GM23248 (cell line): ENCODE data around the gene CASP3. TPM values are rescaled to one million over a fixed set of nuclear protein-coding genes. Genes with fewer than 3 reads are reported as not detected.
"Not testable (repeated sequence)": the region's sequence is repeated elsewhere in the genome, so short reads cannot be mapped to it uniquely, and the experiment has no call there.

Experiments
- DNase-seq: peaks from one replicate; pipeline ENCODE4 v3.0.0-alpha.2; 2015
- H2AFZ ChIP-seq: fragments of 200-600 bp; sonication (generic); 2 replicates; pipeline ENCODE4 v1.6.1; 2016; ENCODE audit warnings: antibody characterized with exemption
- H3F3A ChIP-seq: fragments of 200-600 bp; sonication (generic); 2 replicates; pipeline ENCODE4 v1.6.1; 2016; ENCODE audit warnings: mild to moderate bottlenecking, antibody characterized with exemption, mixed run types; ENCODE audit not compliant: insufficient read depth
- H3K27ac ChIP-seq: fragments of 200-600 bp; sonication (generic); 2 replicates; pipeline ENCODE4 v1.5.1; 2016; ENCODE audit warnings: mild to moderate bottlenecking
- H3K27me3 ChIP-seq: fragments of 200-600 bp; sonication (generic); replicated peaks from 2 replicates; pipeline ENCODE4 v1.6.1; 2016; ENCODE audit warnings: mild to moderate bottlenecking; ENCODE audit not compliant: insufficient read depth
- H3K36me3 ChIP-seq: fragments of 200-600 bp; sonication (generic); 2 replicates; pipeline ENCODE4 v1.6.1; 2016; ENCODE audit warnings: low read depth, mild to moderate bottlenecking
- H3K4me1 ChIP-seq: fragments of 200-600 bp; sonication (generic); 2 replicates; pipeline ENCODE4 v1.6.1; 2016; ENCODE audit warnings: mild to moderate bottlenecking; ENCODE audit not compliant: insufficient read depth
- H3K4me2 ChIP-seq: fragments of 200-600 bp; sonication (generic); one replicate; pipeline ENCODE4 v1.6.1; 2016; ENCODE audit warnings: mild to moderate bottlenecking; ENCODE audit not compliant: unreplicated experiment
- H3K4me3 ChIP-seq: fragments of 200-600 bp; sonication (generic); 2 replicates; pipeline ENCODE4 v1.5.1; 2016; ENCODE audit warnings: mild to moderate bottlenecking
- H3K79me2 ChIP-seq: fragments of 200-600 bp; sonication (generic); 2 replicates; pipeline ENCODE4 v1.6.1; 2016; ENCODE audit warnings: mild to moderate bottlenecking; ENCODE audit not compliant: insufficient read depth
- H3K9ac ChIP-seq: fragments of 200-600 bp; sonication (generic); 2 replicates; pipeline ENCODE4 v1.6.1; 2016; ENCODE audit warnings: mild to moderate bottlenecking
- H3K9me2 ChIP-seq: fragments of 200-600 bp; sonication (generic); 2 replicates; pipeline ENCODE4 v1.6.1; 2016; ENCODE audit warnings: mixed run types, mild to moderate bottlenecking, moderate library complexity; ENCODE audit not compliant: insufficient read depth
- H3K9me3 ChIP-seq: fragments of 200-600 bp; sonication (generic); one replicate; pipeline ENCODE4 v1.6.1; 2017; ENCODE audit warnings: low read depth
- H4K20me1 ChIP-seq: fragments of 200-600 bp; sonication (generic); 2 replicates; pipeline ENCODE4 v1.6.0; 2016; ENCODE audit not compliant: insufficient read depth
- EZH2 ChIP-seq: fragments of 200-600 bp; sonication (generic); IDR thresholded peaks from 2 replicates; pipeline ENCODE4 v1.6.1; 2018; ENCODE audit warnings: antibody characterized with exemption, mild to moderate bottlenecking; ENCODE audit not compliant: insufficient read depth, poor library complexity, severe bottlenecking
- EZH2phosphoT487 ChIP-seq: fragments of 200-600 bp; sonication (generic); IDR thresholded peaks from 2 replicates; pipeline ENCODE4 v1.6.1; 2018; ENCODE audit warnings: antibody characterized with exemption, moderate library complexity, mild to moderate bottlenecking, low read depth; ENCODE audit not compliant: insufficient read depth
- WGBS, 2 experiments: methylation state at CpG; one replicate each; pipeline ENCODE4 v1.1.6; 2015 to 2017; ENCODE audit warnings: low lambda C conversion rate in 2 of 2, low coverage in 1 of 2; ENCODE audit errors: missing lambda C conversion rate in 2 of 2; 5-methylcytosine and 5-hydroxymethylcytosine counted together
- in situ Hi-C: fragments of 300-500 bp; cut with MboI; formaldehyde crosslinking; loops from 2 replicates; pipeline ENCODE4 v1.15.0; 2020
- polyA plus RNA-seq: library from polyadenylated mRNA; unstranded; fragments of >200 nt; fragmentation: Nextera tagmentation; extraction: Ambion mirVana; gene quantifications from 2 replicates; pipeline ENCODE4 v1.2.1, GENCODE V29; 2016
- total RNA-seq: library from RNA; depleted of rRNA; stranded (reverse); fragments of >200 nt; shearing (Covaris generic); gene quantifications from 2 replicates; pipeline ENCODE4 v1.2.3, GENCODE V29; 2014

Gene CASP3
- total and polyA plus RNA-seq, 2 experiments from 2014 or later, result 50.7 to 53.4 TPM

DNA sequence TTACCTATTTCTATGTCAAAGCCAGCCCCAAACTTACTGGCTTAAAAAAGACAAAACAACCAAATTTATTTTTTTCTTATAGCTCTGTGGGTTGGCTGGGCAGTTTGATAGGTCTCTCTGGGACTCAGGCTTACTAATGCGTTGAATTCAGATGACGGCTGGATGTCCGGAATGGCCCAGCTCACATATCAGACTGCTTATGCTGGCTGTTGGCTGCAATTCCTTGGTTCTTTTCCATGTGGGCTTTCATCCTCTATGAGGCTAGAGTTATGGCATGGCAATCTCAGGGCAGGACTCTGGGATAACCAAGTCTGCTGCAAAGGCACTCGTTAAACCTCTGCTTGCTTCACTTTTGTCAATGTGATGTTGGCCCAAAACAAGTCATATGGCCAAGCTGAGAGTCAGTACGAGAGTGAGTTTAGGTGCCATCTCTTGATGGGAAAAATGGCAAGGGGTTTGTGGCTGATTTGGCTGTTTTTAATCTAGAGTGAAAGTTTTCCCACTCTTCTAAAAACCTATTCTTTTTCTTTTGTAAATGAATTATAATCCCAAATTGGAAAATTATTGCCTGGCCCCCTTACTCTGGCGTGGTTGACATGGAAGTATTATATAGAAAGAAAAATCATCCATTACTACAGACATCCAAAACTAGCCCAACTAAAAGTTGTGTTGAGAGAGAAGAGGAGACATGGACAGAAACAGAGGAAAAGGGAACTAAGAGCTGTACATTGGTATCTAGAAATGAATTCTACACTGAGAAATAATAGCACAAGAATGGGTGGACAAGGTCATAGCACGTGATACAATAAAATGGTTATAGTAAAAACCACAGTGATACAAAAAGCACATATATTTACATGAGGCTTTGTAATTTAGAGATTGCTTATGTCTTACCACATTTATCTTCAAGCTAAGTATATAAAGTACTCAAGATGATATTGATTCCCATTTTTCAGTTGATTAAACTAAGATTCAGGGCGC lies 6.9 kb upstream of the CASP3 start:
- Histone ChIP-seq H2AFZ (no peak overlapping the region), H3K9ac (no peak overlapping the region), H3K9me2 (no peaks in the 10 kb centered on the region), H3K9me3 (no peaks in the 10 kb centered on the region), H3F3A (0 out of 2 replicates have a peak, but pooled peaks cover 5% of the 10 kb centered on the region), H3K27me3 (no peaks in the 10 kb centered on the region), H4K20me1 (no peaks in the 10 kb centered on the region), H3K79me2 (no peaks in the 10 kb centered on the region), H3K4me1 (peaks cover 10% of the 10 kb centered on the region), H3K4me3 (no peak overlapping the region), H3K36me3 (peaks cover 19% of the 10 kb centered on the region; the same call in 1 of the 2 replicates), H3K27ac (no peak overlapping the region), H3K4me2 (no peak overlapping the region)
- WGBS, 2 experiments, result 92 to 93% methylated on average over 8 of the region's 8 CpGs
- no peak for DNase-seq
- in situ Hi-C loops, result no loop called here
- TF ChIP-seq EZH2 (no peak), EZH2phosphoT487 (no peak)

- TF ChIP-seq EZH2phosphoT487, result no peak
Measured at GRCh38 chr4:184653650-184654049, 4.4 kb upstream of the CASP3 start.

GRCh38 chr4:184652681-184653080 lies 3.4 kb upstream of the CASP3 start:
- H3K27ac ChIP-seq, result not testable (repeated sequence)

More at GRCh38 chr4:184653650-184654049, 4.4 kb upstream of the CASP3 start:
- Histone ChIP-seq H3K27me3 (no peaks in the 10 kb centered on the region), H3K9ac (no peak overlapping the region), H3K9me3 (no peaks in the 10 kb centered on the region), H2AFZ (peak overlapping the region; percentile 31; the same call in 1 of the 2 replicates), H3K36me3 (peaks cover 8% of the 10 kb centered on the region; the same call in 1 of the 2 replicates), H4K20me1 (no peaks in the 10 kb centered on the region), H3K4me3 (no peak overlapping the region), H3K27ac (no peak overlapping the region), H3K4me1 (peaks cover 17% of the 10 kb centered on the region), H3K4me2 (peak overlapping the region; percentile 31), H3K79me2 (peaks cover 13% of the 10 kb centered on the region), H3F3A (0 out of 2 replicates have a peak, but pooled peaks cover 5% of the 10 kb centered on the region), H3K9me2 (no peaks in the 10 kb centered on the region)
- in situ Hi-C loops, result no loop called here
- peak; percentile 54 for DNase-seq
- 5% methylated on average over 2 of the region's 2 CpGs for WGBS, 2 experiments

DNA sequence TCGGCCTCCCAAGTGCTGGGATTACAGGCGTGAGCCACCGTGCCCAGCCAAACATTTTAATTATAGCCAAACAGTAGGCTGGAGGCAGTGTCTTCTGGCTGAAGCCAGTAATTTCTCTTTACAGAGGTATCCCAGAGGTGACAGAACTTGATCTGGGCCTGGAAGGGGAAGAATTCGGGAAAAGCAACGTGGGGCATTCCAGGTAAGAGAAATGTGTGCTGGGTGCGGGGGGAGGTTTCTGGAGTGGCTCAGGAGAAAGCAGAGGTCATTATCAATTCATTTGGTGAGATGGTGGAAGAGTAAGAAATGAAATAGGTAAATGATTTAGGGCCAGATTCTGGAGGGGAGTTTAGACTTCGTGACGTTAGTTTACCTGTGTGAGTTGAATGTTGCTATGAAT lies 2.7 kb upstream of the CASP3 start:
- peaks cover 28% of the 10 kb centered on the region for H3K4me1 ChIP-seq
- no peaks in the 10 kb centered on the region for H3K9me3 ChIP-seq
- 98% methylated on average over 8 of the region's 8 CpGs for WGBS, 2 experiments
- H2AFZ ChIP-seq, result no peak overlapping the region
- no peak overlapping the region for H3K9ac ChIP-seq
- no peak for DNase-seq
- no peak for TF ChIP-seq EZH2phosphoT487
- H3K27ac ChIP-seq, result no peak overlapping the region
- H3K27me3 ChIP-seq, result no peaks in the 10 kb centered on the region
- peaks cover 30% of the 10 kb centered on the region for H3K79me2 ChIP-seq
- peaks cover 16% of the 10 kb centered on the region for H3F3A ChIP-seq
- no peaks in the 10 kb centered on the region for H4K20me1 ChIP-seq
- H3K9me2 ChIP-seq, result no peaks in the 10 kb centered on the region
- peaks cover 3% of the 10 kb centered on the region; the same call in 1 of the 2 replicates for H3K36me3 ChIP-seq
- H3K4me3 ChIP-seq, result no peak overlapping the region
- H3K4me2 ChIP-seq, result no peak overlapping the region
- in situ Hi-C loops, result no loop called here

More at GRCh38 chr4:184652681-184653080, 3.4 kb upstream of the CASP3 start:
- H3K4me2 ChIP-seq, H3K27me3 ChIP-seq, H3K9me3 ChIP-seq, DNase-seq, H3K4me3 ChIP-seq, H3K9me2 ChIP-seq, H3K9ac ChIP-seq, in situ Hi-C loops, H3K36me3 ChIP-seq, H2AFZ ChIP-seq, H4K20me1 ChIP-seq: not testable (repeated sequence)
- peaks cover 23% of the 10 kb centered on the region for H3K79me2 ChIP-seq
- peaks cover 21% of the 10 kb centered on the region for H3K4me1 ChIP-seq
- peaks cover 11% of the 10 kb centered on the region; the same call in 1 of the 2 replicates for H3F3A ChIP-seq
